Ishikawa (cell line): ENCODE results near the gene ZFYVE21.

Experiments used
- FOXM1 ChIP-seq: IDR thresholded peaks from 2 replicates; pipeline ENCODE4 v1.6.1; 2012; ENCODE audit warnings: low read depth, borderline replicate concordance
- NFIC ChIP-seq: IDR thresholded peaks from 2 replicates; pipeline ENCODE4 v1.6.1; 2012
- RAD21 ChIP-seq: IDR thresholded peaks from 2 replicates; pipeline ENCODE4 v1.6.1; 2012; ENCODE audit warnings: low read depth
- TAF1 ChIP-seq: IDR thresholded peaks from 2 replicates; pipeline ENCODE4 v1.6.1; 2012; ENCODE audit warnings: low read depth, mild to moderate bottlenecking
- TEAD4 ChIP-seq: IDR thresholded peaks from 2 replicates; pipeline ENCODE4 v1.6.1; 2012
- TF ChIP-seq, protein P1 (sequence below): IDR thresholded peaks from 2 replicates; pipeline ENCODE4 v1.6.1; 2012
- TF ChIP-seq, protein P2 (sequence below): IDR thresholded peaks from 2 replicates; pipeline ENCODE4 v1.6.1; 2012
- TF ChIP-seq, protein P3 (sequence below): IDR thresholded peaks from 2 replicates; pipeline ENCODE4 v1.6.1; 2012; ENCODE audit warnings: low read depth, mild to moderate bottlenecking

DNA sequence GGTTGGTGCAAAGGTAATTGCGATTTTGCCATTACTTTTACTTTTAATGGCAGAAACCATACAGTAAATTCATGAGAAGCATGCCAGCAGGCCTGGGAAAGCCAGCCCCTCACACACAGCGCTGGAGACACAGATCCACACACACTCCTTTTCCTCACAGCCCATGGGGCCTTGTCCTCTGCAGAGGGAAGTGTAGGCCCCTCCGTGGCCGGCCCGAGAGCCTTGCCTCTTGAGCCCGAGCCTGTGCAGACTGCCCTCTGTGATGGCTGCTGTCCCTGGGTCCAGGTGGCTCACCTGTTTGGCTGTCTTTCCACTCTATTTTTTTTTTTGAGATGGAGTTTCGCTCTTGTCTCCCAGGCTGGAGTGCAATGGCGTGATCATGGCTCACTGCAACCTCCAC lies 39.7 kb upstream of the ZFYVE21 start:
- TF ChIP-seq, protein P1, sequence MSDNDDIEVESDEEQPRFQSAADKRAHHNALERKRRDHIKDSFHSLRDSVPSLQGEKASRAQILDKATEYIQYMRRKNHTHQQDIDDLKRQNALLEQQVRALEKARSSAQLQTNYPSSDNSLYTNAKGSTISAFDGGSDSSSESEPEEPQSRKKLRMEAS = no peak
- TF ChIP-seq TEAD4 = no peak
- TF ChIP-seq NFIC = no peak
- no peak for TF ChIP-seq FOXM1
- TF ChIP-seq, protein P2, sequence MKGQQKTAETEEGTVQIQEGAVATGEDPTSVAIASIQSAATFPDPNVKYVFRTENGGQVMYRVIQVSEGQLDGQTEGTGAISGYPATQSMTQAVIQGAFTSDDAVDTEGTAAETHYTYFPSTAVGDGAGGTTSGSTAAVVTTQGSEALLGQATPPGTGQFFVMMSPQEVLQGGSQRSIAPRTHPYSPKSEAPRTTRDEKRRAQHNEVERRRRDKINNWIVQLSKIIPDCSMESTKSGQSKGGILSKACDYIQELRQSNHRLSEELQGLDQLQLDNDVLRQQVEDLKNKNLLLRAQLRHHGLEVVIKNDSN = no peak
- TF ChIP-seq, protein P3, sequence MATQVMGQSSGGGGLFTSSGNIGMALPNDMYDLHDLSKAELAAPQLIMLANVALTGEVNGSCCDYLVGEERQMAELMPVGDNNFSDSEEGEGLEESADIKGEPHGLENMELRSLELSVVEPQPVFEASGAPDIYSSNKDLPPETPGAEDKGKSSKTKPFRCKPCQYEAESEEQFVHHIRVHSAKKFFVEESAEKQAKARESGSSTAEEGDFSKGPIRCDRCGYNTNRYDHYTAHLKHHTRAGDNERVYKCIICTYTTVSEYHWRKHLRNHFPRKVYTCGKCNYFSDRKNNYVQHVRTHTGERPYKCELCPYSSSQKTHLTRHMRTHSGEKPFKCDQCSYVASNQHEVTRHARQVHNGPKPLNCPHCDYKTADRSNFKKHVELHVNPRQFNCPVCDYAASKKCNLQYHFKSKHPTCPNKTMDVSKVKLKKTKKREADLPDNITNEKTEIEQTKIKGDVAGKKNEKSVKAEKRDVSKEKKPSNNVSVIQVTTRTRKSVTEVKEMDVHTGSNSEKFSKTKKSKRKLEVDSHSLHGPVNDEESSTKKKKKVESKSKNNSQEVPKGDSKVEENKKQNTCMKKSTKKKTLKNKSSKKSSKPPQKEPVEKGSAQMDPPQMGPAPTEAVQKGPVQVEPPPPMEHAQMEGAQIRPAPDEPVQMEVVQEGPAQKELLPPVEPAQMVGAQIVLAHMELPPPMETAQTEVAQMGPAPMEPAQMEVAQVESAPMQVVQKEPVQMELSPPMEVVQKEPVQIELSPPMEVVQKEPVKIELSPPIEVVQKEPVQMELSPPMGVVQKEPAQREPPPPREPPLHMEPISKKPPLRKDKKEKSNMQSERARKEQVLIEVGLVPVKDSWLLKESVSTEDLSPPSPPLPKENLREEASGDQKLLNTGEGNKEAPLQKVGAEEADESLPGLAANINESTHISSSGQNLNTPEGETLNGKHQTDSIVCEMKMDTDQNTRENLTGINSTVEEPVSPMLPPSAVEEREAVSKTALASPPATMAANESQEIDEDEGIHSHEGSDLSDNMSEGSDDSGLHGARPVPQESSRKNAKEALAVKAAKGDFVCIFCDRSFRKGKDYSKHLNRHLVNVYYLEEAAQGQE = no peak
- TF ChIP-seq RAD21 = no peak
- no peak for TF ChIP-seq TAF1
